GM23338 (cell line): ENCODE data around the gene ACOX1. TPM values are rescaled to one million over a fixed set of nuclear protein-coding genes. Genes with fewer than 3 reads are reported as not detected.

Source experiments
- ATAC-seq: fragments of 200-7000 bp; cut with Tn5 transposase; 3 replicates; pipeline ENCODE4 v1.9.1; 2020
- DNase-seq: peaks from one replicate; pipeline ENCODE4 v3.0.0-alpha.2; 2015; ENCODE audit warnings: low spot score
- H2AFZ ChIP-seq: fragments of 200-600 bp; sonication (generic); 2 replicates; pipeline ENCODE4 v1.8.0; 2016; ENCODE audit warnings: antibody characterized with exemption, mild to moderate bottlenecking, moderate library complexity
- H3F3A ChIP-seq: fragments of 200-600 bp; sonication (generic); replicated peaks from 2 replicates; pipeline ENCODE4 v1.8.0; 2017; ENCODE audit warnings: antibody characterized with exemption, mixed run types, low read depth
- H3K27ac ChIP-seq: fragments of 200-600 bp; sonication (generic); 2 replicates; pipeline ENCODE4 v1.6.1; 2016; ENCODE audit warnings: low read depth
- H3K27me3 ChIP-seq: fragments of 200-600 bp; sonication (generic); 2 replicates; pipeline ENCODE4 v1.8.0; 2016; ENCODE audit warnings: mild to moderate bottlenecking, mixed run types, moderate library complexity; ENCODE audit not compliant: insufficient read depth
- H3K36me3 ChIP-seq: fragments of 200-600 bp; sonication (generic); 2 replicates; pipeline ENCODE4 v1.8.0; 2016; ENCODE audit warnings: mild to moderate bottlenecking; ENCODE audit not compliant: insufficient read depth
- H3K4me1 ChIP-seq: fragments of 200-600 bp; sonication (generic); 2 replicates; pipeline ENCODE4 v1.8.0; 2016; ENCODE audit warnings: mild to moderate bottlenecking, moderate library complexity; ENCODE audit not compliant: insufficient read depth
- H3K4me2 ChIP-seq: fragments of 200-600 bp; sonication (generic); 2 replicates; pipeline ENCODE4 v1.7.1; 2017; ENCODE audit warnings: mixed run types
- H3K4me3 ChIP-seq: fragments of 200-600 bp; sonication (generic); 2 replicates; pipeline ENCODE4 v1.6.1; 2016; ENCODE audit warnings: mixed run types
- H3K79me2 ChIP-seq: fragments of 200-600 bp; sonication (generic); replicated peaks from 2 replicates; pipeline ENCODE4 v1.8.0; 2017; ENCODE audit warnings: mild to moderate bottlenecking; ENCODE audit not compliant: insufficient read depth
- H3K9me2 ChIP-seq: fragments of 200-600 bp; sonication (generic); 2 replicates; pipeline ENCODE4 v1.8.0; 2017; ENCODE audit not compliant: insufficient read depth
- H4K20me1 ChIP-seq: fragments of 200-600 bp; sonication (generic); replicated peaks from 2 replicates; pipeline ENCODE4 v1.8.0; 2017; ENCODE audit warnings: mild to moderate bottlenecking; ENCODE audit not compliant: insufficient read depth
- H3K27ac Mint-ChIP-seq: 2 replicates; pipeline ENCODE4 v1.8.0; 2020; ENCODE audit warnings: inconsistent platforms, mild to moderate bottlenecking, moderate library complexity, mixed read lengths
- H3K27me3 Mint-ChIP-seq: 3 replicates; pipeline ENCODE4 v1.8.0; 2022; ENCODE audit warnings: low read depth, mild to moderate bottlenecking, moderate library complexity, mixed read lengths, inconsistent platforms; ENCODE audit not compliant: insufficient read depth, poor library complexity
- H3K36me3 Mint-ChIP-seq: 3 replicates; pipeline ENCODE4 v1.8.0; 2021; ENCODE audit warnings: low read depth, mild to moderate bottlenecking, inconsistent platforms, moderate library complexity, mixed read lengths
- H3K4me1 Mint-ChIP-seq: 3 replicates; pipeline ENCODE4 v1.8.0; 2020; ENCODE audit warnings: mild to moderate bottlenecking, inconsistent platforms, mixed read lengths
- H3K4me3 Mint-ChIP-seq: 3 replicates; pipeline ENCODE4 v1.8.0; 2021; ENCODE audit warnings: moderate library complexity, mild to moderate bottlenecking, inconsistent platforms, mixed read lengths
- H3K9me3 Mint-ChIP-seq: 3 replicates; pipeline ENCODE4 v1.8.0; 2020; ENCODE audit warnings: moderate library complexity, mild to moderate bottlenecking, inconsistent platforms, mixed read lengths
- CREB1 ChIP-seq: fragments of 250-450 bp; sonication (Bioruptor Pico); IDR thresholded peaks from 2 replicates; pipeline ENCODE4 v1.5.0; 2020; ENCODE audit warnings: low read depth, mild to moderate bottlenecking, moderate library complexity
- EZH2 ChIP-seq: fragments of 200-600 bp; sonication (generic); IDR thresholded peaks from one replicate; pipeline ENCODE4 v1.8.0; 2017; ENCODE audit warnings: antibody characterized with exemption, mild to moderate bottlenecking, low read depth; ENCODE audit not compliant: unreplicated experiment
- EZH2phosphoT487 ChIP-seq: fragments of 200-600 bp; sonication (generic); IDR thresholded peaks from one replicate; pipeline ENCODE4 v1.8.1; 2018; ENCODE audit warnings: antibody characterized with exemption; ENCODE audit not compliant: unreplicated experiment
- JUNB ChIP-seq: IDR thresholded peaks from one replicate; pipeline ENCODE4 v1.6.1; 2016; ENCODE audit warnings: antibody characterized with exemption; ENCODE audit not compliant: unreplicated experiment
- NANOG ChIP-seq: IDR thresholded peaks from 2 replicates; pipeline ENCODE4 v1.6.1; 2016; ENCODE audit warnings: antibody characterized with exemption, borderline replicate concordance
- POLR2AphosphoS5 ChIP-seq: IDR thresholded peaks from 2 replicates; pipeline ENCODE4 v1.6.1; 2016; ENCODE audit warnings: antibody characterized with exemption, low read depth
- STAT1 ChIP-seq: IDR thresholded peaks from one replicate; pipeline ENCODE4 v1.6.1; 2016; ENCODE audit warnings: antibody characterized with exemption; ENCODE audit not compliant: unreplicated experiment
- ZNF114 ChIP-seq: fragments of 250-450 bp; sonication (Bioruptor Pico); IDR thresholded peaks from 2 replicates; pipeline ENCODE4 v1.5.0; 2020; ENCODE audit warnings: mild to moderate bottlenecking, moderate library complexity
- ZNF331 ChIP-seq: fragments of 250-450 bp; sonication (Bioruptor Pico); IDR thresholded peaks from 2 replicates; pipeline ENCODE4 v1.5.0; 2020; ENCODE audit warnings: low read depth, mild to moderate bottlenecking, moderate library complexity
- polyA plus RNA-seq: library from polyadenylated mRNA; unstranded; fragments of >200 nt; fragmentation: Nextera tagmentation; extraction: Ambion mirVana; gene quantifications from 2 replicates; pipeline ENCODE4 v1.2.1, GENCODE V29; 2016
- total RNA-seq: library from RNA; depleted of rRNA; stranded (reverse); fragments of >200 nt; shearing (Covaris generic); gene quantifications from 2 replicates; pipeline ENCODE4 v1.2.3, GENCODE V29; 2014
- TF ChIP-seq, protein P1 (sequence below): IDR thresholded peaks from one replicate; pipeline ENCODE4 v1.6.1; 2018; ENCODE audit warnings: antibody characterized with exemption; ENCODE audit not compliant: unreplicated experiment
- TF ChIP-seq, protein P2 (sequence below), 2 experiments: fragments of 200-600 bp in 1 of 2; sonication (generic) in 1 of 2; conservative IDR thresholded peaks; 2 replicates each; pipeline versions ENCODE4 v1.5.1 to v1.6.1; 2016 to 2017; ENCODE audit warnings: antibody characterized with exemption in 2 of 2, low read depth in 2 of 2, mild to moderate bottlenecking in 2 of 2, moderate library complexity in 1 of 2
- TF ChIP-seq, protein P3 (sequence below): IDR thresholded peaks from 2 replicates; pipeline ENCODE4 v1.6.1; 2016; ENCODE audit warnings: antibody characterized with exemption
- TF ChIP-seq, protein P4 (sequence below): fragments of 250-450 bp; sonication (Bioruptor Pico); IDR thresholded peaks from 2 replicates; pipeline ENCODE4 v1.5.0; 2020; ENCODE audit warnings: mild to moderate bottlenecking, moderate library complexity

ACOX1 gene
- total and polyA plus RNA-seq, 2 experiments from 2014 or later, result 12.8 to 32.9 TPM

DNA sequence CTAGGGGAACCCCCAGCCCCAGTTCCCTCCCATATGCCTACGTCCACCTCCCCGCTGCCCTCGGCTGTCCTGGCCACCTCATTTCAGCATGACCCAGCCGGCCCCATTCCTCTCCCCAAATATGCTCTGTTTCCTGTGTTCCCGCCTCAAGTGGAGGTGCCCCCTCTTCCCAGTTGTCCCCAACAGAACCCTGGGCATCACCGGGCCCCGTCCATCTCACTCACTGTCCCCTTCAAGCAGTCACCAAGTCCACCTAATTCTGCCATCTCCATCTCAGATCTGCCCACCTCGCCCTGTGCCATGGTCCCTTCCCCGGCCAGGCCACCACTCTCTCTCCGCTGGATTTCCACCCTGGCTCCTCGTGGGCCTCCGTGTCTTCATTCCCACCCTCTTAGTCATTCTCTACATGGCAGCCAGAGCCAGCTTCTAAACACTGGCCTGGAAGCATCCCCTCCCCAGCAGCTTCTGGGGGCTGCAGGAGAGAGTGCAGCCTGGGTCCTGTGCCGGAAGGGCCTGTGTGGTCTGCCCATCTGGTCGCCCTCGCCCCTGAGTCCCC is 34.5 kb upstream of the ACOX1 start:
- no peak overlapping the region for H3K27ac Mint-ChIP-seq
- TF ChIP-seq, protein P1, sequence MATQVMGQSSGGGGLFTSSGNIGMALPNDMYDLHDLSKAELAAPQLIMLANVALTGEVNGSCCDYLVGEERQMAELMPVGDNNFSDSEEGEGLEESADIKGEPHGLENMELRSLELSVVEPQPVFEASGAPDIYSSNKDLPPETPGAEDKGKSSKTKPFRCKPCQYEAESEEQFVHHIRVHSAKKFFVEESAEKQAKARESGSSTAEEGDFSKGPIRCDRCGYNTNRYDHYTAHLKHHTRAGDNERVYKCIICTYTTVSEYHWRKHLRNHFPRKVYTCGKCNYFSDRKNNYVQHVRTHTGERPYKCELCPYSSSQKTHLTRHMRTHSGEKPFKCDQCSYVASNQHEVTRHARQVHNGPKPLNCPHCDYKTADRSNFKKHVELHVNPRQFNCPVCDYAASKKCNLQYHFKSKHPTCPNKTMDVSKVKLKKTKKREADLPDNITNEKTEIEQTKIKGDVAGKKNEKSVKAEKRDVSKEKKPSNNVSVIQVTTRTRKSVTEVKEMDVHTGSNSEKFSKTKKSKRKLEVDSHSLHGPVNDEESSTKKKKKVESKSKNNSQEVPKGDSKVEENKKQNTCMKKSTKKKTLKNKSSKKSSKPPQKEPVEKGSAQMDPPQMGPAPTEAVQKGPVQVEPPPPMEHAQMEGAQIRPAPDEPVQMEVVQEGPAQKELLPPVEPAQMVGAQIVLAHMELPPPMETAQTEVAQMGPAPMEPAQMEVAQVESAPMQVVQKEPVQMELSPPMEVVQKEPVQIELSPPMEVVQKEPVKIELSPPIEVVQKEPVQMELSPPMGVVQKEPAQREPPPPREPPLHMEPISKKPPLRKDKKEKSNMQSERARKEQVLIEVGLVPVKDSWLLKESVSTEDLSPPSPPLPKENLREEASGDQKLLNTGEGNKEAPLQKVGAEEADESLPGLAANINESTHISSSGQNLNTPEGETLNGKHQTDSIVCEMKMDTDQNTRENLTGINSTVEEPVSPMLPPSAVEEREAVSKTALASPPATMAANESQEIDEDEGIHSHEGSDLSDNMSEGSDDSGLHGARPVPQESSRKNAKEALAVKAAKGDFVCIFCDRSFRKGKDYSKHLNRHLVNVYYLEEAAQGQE, result no peak
- no peak for TF ChIP-seq NANOG
- TF ChIP-seq EZH2phosphoT487, result no peak
- TF ChIP-seq, protein P2, sequence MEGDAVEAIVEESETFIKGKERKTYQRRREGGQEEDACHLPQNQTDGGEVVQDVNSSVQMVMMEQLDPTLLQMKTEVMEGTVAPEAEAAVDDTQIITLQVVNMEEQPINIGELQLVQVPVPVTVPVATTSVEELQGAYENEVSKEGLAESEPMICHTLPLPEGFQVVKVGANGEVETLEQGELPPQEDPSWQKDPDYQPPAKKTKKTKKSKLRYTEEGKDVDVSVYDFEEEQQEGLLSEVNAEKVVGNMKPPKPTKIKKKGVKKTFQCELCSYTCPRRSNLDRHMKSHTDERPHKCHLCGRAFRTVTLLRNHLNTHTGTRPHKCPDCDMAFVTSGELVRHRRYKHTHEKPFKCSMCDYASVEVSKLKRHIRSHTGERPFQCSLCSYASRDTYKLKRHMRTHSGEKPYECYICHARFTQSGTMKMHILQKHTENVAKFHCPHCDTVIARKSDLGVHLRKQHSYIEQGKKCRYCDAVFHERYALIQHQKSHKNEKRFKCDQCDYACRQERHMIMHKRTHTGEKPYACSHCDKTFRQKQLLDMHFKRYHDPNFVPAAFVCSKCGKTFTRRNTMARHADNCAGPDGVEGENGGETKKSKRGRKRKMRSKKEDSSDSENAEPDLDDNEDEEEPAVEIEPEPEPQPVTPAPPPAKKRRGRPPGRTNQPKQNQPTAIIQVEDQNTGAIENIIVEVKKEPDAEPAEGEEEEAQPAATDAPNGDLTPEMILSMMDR (conservative IDR thresholded peaks at IDR 0.05; ENCODE audit: low read depth in 2 of 2), result no peak
- no peak for TF ChIP-seq JUNB
- no peak for TF ChIP-seq EZH2
- TF ChIP-seq, protein P3, sequence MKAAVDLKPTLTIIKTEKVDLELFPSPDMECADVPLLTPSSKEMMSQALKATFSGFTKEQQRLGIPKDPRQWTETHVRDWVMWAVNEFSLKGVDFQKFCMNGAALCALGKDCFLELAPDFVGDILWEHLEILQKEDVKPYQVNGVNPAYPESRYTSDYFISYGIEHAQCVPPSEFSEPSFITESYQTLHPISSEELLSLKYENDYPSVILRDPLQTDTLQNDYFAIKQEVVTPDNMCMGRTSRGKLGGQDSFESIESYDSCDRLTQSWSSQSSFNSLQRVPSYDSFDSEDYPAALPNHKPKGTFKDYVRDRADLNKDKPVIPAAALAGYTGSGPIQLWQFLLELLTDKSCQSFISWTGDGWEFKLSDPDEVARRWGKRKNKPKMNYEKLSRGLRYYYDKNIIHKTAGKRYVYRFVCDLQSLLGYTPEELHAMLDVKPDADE, result no peak
- no peak for TF ChIP-seq POLR2AphosphoS5
- TF ChIP-seq CREB1 (CRISPR knock-in tag), result no peak
- TF ChIP-seq, protein P4, sequence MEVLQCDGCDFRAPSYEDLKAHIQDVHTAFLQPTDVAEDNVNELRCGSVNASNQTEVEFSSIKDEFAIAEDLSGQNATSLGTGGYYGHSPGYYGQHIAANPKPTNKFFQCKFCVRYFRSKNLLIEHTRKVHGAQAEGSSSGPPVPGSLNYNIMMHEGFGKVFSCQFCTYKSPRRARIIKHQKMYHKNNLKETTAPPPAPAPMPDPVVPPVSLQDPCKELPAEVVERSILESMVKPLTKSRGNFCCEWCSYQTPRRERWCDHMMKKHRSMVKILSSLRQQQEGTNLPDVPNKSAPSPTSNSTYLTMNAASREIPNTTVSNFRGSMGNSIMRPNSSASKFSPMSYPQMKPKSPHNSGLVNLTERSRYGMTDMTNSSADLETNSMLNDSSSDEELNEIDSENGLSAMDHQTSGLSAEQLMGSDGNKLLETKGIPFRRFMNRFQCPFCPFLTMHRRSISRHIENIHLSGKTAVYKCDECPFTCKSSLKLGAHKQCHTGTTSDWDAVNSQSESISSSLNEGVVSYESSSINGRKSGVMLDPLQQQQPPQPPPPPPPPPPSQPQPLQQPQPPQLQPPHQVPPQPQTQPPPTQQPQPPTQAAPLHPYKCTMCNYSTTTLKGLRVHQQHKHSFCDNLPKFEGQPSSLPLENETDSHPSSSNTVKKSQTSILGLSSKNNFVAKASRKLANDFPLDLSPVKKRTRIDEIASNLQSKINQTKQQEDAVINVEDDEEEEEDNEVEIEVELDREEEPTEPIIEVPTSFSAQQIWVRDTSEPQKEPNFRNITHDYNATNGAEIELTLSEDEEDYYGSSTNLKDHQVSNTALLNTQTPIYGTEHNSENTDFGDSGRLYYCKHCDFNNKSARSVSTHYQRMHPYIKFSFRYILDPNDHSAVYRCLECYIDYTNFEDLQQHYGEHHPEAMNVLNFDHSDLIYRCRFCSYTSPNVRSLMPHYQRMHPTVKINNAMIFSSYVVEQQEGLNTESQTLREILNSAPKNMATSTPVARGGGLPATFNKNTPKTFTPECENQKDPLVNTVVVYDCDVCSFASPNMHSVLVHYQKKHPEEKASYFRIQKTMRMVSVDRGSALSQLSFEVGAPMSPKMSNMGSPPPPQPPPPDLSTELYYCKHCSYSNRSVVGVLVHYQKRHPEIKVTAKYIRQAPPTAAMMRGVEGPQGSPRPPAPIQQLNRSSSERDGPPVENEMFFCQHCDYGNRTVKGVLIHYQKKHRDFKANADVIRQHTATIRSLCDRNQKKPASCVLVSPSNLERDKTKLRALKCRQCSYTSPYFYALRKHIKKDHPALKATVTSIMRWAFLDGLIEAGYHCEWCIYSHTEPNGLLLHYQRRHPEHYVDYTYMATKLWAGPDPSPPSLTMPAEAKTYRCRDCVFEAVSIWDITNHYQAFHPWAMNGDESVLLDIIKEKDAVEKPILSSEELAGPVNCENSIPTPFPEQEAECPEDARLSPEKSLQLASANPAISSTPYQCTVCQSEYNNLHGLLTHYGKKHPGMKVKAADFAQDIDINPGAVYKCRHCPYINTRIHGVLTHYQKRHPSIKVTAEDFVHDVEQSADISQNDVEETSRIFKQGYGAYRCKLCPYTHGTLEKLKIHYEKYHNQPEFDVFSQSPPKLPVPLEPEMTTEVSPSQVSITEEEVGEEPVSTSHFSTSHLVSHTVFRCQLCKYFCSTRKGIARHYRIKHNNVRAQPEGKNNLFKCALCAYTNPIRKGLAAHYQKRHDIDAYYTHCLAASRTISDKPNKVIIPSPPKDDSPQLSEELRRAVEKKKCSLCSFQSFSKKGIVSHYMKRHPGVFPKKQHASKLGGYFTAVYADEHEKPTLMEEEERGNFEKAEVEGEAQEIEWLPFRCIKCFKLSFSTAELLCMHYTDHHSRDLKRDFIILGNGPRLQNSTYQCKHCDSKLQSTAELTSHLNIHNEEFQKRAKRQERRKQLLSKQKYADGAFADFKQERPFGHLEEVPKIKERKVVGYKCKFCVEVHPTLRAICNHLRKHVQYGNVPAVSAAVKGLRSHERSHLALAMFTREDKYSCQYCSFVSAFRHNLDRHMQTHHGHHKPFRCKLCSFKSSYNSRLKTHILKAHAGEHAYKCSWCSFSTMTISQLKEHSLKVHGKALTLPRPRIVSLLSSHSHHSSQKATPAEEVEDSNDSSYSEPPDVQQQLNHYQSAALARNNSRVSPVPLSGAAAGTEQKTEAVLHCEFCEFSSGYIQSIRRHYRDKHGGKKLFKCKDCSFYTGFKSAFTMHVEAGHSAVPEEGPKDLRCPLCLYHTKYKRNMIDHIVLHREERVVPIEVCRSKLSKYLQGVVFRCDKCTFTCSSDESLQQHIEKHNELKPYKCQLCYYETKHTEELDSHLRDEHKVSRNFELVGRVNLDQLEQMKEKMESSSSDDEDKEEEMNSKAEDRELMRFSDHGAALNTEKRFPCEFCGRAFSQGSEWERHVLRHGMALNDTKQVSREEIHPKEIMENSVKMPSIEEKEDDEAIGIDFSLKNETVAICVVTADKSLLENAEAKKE (CRISPR knock-in tag), result no peak
- TF ChIP-seq ZNF331 (CRISPR knock-in tag), result no peak
- no peak for TF ChIP-seq ZNF114 (CRISPR knock-in tag)
- no peak for TF ChIP-seq STAT1

More for the DNA sequence above, 34.5 kb upstream of the ACOX1 start:
- Histone ChIP-seq H3K4me1 (no peaks in the 10 kb centered on the region), H3K79me2 (no peaks in the 10 kb centered on the region), H3K27ac (no peak overlapping the region), H3K4me3 (no peak overlapping the region), H3F3A (0 out of 2 replicates have a peak, but pooled peaks cover 6% of the 10 kb centered on the region), H3K9me2 (no peaks in the 10 kb centered on the region), H3K36me3 (no peaks in the 10 kb centered on the region), H3K4me2 (no peak overlapping the region), H3K27me3 (no peaks in the 10 kb centered on the region), H4K20me1 (no peaks in the 10 kb centered on the region), H2AFZ (no peak overlapping the region; the same call in 1 of the 2 replicates)
- ATAC-seq (no peak), DNase-seq (no peak)
- peaks cover 3% of the 10 kb centered on the region for H3K4me1 Mint-ChIP-seq
- H3K27me3 Mint-ChIP-seq, result peaks cover 11% of the 10 kb centered on the region
- no peak overlapping the region for H3K4me3 Mint-ChIP-seq
- H3K36me3 Mint-ChIP-seq, result no peaks in the 10 kb centered on the region; the same call in 2 of the 3 replicates
- H3K9me3 Mint-ChIP-seq, result no peaks in the 10 kb centered on the region; the same call in 1 of the 3 replicates
